Immature natural killer cell (primary cell): ENCODE measurements around the gene PPP1R13B. TPM values are rescaled to one million over a fixed set of nuclear protein-coding genes. Genes with fewer than 3 reads are reported as not detected.

Experiments used
- DNase-seq, 3 donors: peaks; one replicate each; pipeline ENCODE4 v3.0.0; 2022; ENCODE audit warnings: mixed read lengths in 1 of 3
- H3K27ac Mint-ChIP-seq, 6 donors: one replicate each; pipeline ENCODE4 v1.8.0; 2020; ENCODE audit warnings: mixed read lengths in 6 of 6, mild to moderate bottlenecking in 5 of 6, inconsistent platforms in 4 of 6, moderate library complexity in 3 of 6
- H3K27me3 Mint-ChIP-seq, 3 donors: one replicate each; pipeline ENCODE4 v1.8.0; 2020 to 2021; ENCODE audit warnings: low read depth in 3 of 3, mild to moderate bottlenecking in 3 of 3, mixed read lengths in 3 of 3, moderate library complexity in 3 of 3, inconsistent platforms in 1 of 3
- H3K36me3 Mint-ChIP-seq, 3 donors: one replicate each; pipeline ENCODE4 v1.8.0; 2020; ENCODE audit warnings: mixed read lengths in 3 of 3, inconsistent platforms in 2 of 3, mild to moderate bottlenecking in 2 of 3
- H3K4me1 Mint-ChIP-seq, 2 donors: one replicate each; pipeline ENCODE4 v1.8.0; 2020; ENCODE audit warnings: inconsistent platforms in 2 of 2, mild to moderate bottlenecking in 2 of 2, mixed read lengths in 2 of 2, moderate library complexity in 1 of 2
- H3K4me3 Mint-ChIP-seq, 5 donors: one replicate each; pipeline ENCODE4 v1.8.0; 2020; ENCODE audit warnings: mild to moderate bottlenecking in 5 of 5, mixed read lengths in 5 of 5, inconsistent platforms in 3 of 5, moderate library complexity in 3 of 5
- H3K9me3 Mint-ChIP-seq, 6 donors: one replicate each; pipeline ENCODE4 v1.8.0; 2020; ENCODE audit warnings: mild to moderate bottlenecking in 6 of 6, mixed read lengths in 6 of 6, inconsistent platforms in 4 of 6, moderate library complexity in 3 of 6
- polyA plus RNA-seq, 3 donors: library from polyadenylated mRNA; unstranded; fragments of 300-500 nt; fragmentation: Illumina TruSeq; gene quantifications; one replicate each; pipeline ENCODE4 v1.2.3, GENCODE V29; 2021

Gene PPP1R13B
- polyA plus RNA-seq, 3 donors from 2014 or later: 0.85 to 6.7 (median 4.1) TPM

- no peak for DNase-seq
- Mint-ChIP-seq H3K27me3 (peaks cover 0 to 2% (median 0%) of the 10 kb centered on the region in 3 donors), H3K9me3 (no peaks in the 10 kb centered on the region), H3K36me3 (no peaks in the 10 kb centered on the region), H3K4me3 (no peak overlapping the region), H3K27ac (peak overlapping the region in 1 of 6 donors; percentile 54), H3K4me1 (peaks cover 30 to 40% of the 10 kb centered on the region in 2 donors)
These were observed 27.0 kb downstream of the PPP1R13B start for GRCh38 chr14:103820382-103820781.

- H3K9me3 Mint-ChIP-seq: no peaks in the 10 kb centered on the region
- no peak overlapping the region for H3K4me3 Mint-ChIP-seq
- H3K36me3 Mint-ChIP-seq: no peaks in the 10 kb centered on the region
- peaks cover 0 to 2% (median 2%) of the 10 kb centered on the region in 3 donors for H3K27me3 Mint-ChIP-seq
- no peak for DNase-seq
- H3K4me1 Mint-ChIP-seq: peaks cover 30 to 37% of the 10 kb centered on the region in 2 donors
- peak overlapping the region in 5 of 6 donors; percentile 14 to 76 (median 50) for H3K27ac Mint-ChIP-seq
These were observed 27.7 kb downstream of the PPP1R13B start for GRCh38 chr14:103819503-103820307.

GRCh38 chr14:103818870-103819269 lies 28.5 kb downstream of the PPP1R13B start:
- peaks cover 29 to 37% of the 10 kb centered on the region in 2 donors for H3K4me1 Mint-ChIP-seq
- H3K27ac Mint-ChIP-seq: peak overlapping the region in 3 of 6 donors; percentile 3 to 37 (median 34)
- no peaks in the 10 kb centered on the region for H3K9me3 Mint-ChIP-seq
- H3K4me3 Mint-ChIP-seq: no peak overlapping the region
- H3K27me3 Mint-ChIP-seq: peaks cover 0 to 2% (median 2%) of the 10 kb centered on the region in 3 donors
- no peaks in the 10 kb centered on the region for H3K36me3 Mint-ChIP-seq
- no peak for DNase-seq

GRCh38 chr14:103818422-103818821 lies 29.0 kb downstream of the PPP1R13B start:
- Mint-ChIP-seq H3K27ac (no peak overlapping the region), H3K9me3 (no peaks in the 10 kb centered on the region), H3K27me3 (peaks cover 0 to 2% (median 2%) of the 10 kb centered on the region in 3 donors), H3K4me3 (no peak overlapping the region), H3K36me3 (no peaks in the 10 kb centered on the region), H3K4me1 (peaks cover 29 to 37% of the 10 kb centered on the region in 2 donors)
- DNase-seq: no peak

- H3K9me3 Mint-ChIP-seq: no peaks in the 10 kb centered on the region
- peaks cover 0 to 2% (median 0%) of the 10 kb centered on the region in 3 donors for H3K27me3 Mint-ChIP-seq
- H3K4me3 Mint-ChIP-seq: no peak overlapping the region
- no peak for DNase-seq
- no peaks in the 10 kb centered on the region for H3K36me3 Mint-ChIP-seq
- H3K27ac Mint-ChIP-seq: no peak overlapping the region
- peaks cover 26 to 37% of the 10 kb centered on the region in 2 donors for H3K4me1 Mint-ChIP-seq
These were observed 29.8 kb downstream of the PPP1R13B start for GRCh38 chr14:103817595-103817994.

- peaks cover 0 to 2% (median 0%) of the 10 kb centered on the region in 3 donors for H3K27me3 Mint-ChIP-seq
- H3K36me3 Mint-ChIP-seq: no peaks in the 10 kb centered on the region
- H3K4me3 Mint-ChIP-seq: no peak overlapping the region
- DNase-seq: no peak
- H3K27ac Mint-ChIP-seq: peak overlapping the region in 2 of 6 donors; percentile 4 to 55
- H3K9me3 Mint-ChIP-seq: no peaks in the 10 kb centered on the region
- H3K4me1 Mint-ChIP-seq: peaks cover 26 to 37% of the 10 kb centered on the region in 2 donors
These were observed 30.4 kb downstream of the PPP1R13B start for GRCh38 chr14:103816991-103817390.

- Mint-ChIP-seq H3K4me1 (peaks cover 20 to 29% of the 10 kb centered on the region in 2 donors), H3K4me3 (no peak overlapping the region), H3K27me3 (peaks cover 0 to 2% (median 0%) of the 10 kb centered on the region in 3 donors), H3K36me3 (no peaks in the 10 kb centered on the region), H3K9me3 (no peaks in the 10 kb centered on the region), H3K27ac (no peak overlapping the region)
- DNase-seq: no peak
These were observed 32.1 kb downstream of the PPP1R13B start for GRCh38 chr14:103815253-103815652.

GRCh38 chr14:103811189-103811588 lies 36.2 kb downstream of the PPP1R13B start:
- Mint-ChIP-seq H3K9me3 (no peaks in the 10 kb centered on the region), H3K27me3 (peaks cover 0 to 2% (median 0%) of the 10 kb centered on the region in 3 donors), H3K36me3 (no peaks in the 10 kb centered on the region), H3K4me3 (no peak overlapping the region), H3K4me1 (peaks cover 0 to 6% of the 10 kb centered on the region in 2 donors), H3K27ac (no peak overlapping the region)
- DNase-seq: no peak

- peak; percentile 48 to 58 (median 51) for DNase-seq
- Mint-ChIP-seq H3K27me3 (no peaks in the 10 kb centered on the region), H3K9me3 (no peaks in the 10 kb centered on the region), H3K36me3 (no peaks in the 10 kb centered on the region), H3K27ac (no peak overlapping the region), H3K4me3 (no peak overlapping the region), H3K4me1 (peaks cover 4 to 6% of the 10 kb centered on the region in 2 donors)
These were observed 38.9 kb downstream of the PPP1R13B start for GRCh38 chr14:103808403-103809001.

- no peak for DNase-seq
- H3K27me3 Mint-ChIP-seq: no peaks in the 10 kb centered on the region
- H3K9me3 Mint-ChIP-seq: no peaks in the 10 kb centered on the region
- peaks cover 4 to 13% of the 10 kb centered on the region in 2 donors for H3K4me1 Mint-ChIP-seq
- peak overlapping the region in 1 of 6 donors; percentile 15 for H3K27ac Mint-ChIP-seq
- H3K4me3 Mint-ChIP-seq: no peak overlapping the region
- no peaks in the 10 kb centered on the region for H3K36me3 Mint-ChIP-seq
These were observed 40.6 kb downstream of the PPP1R13B start for GRCh38 chr14:103806805-103807204.

GRCh38 chr14:103805708-103806107 lies 41.7 kb downstream of the PPP1R13B start:
- DNase-seq: no peak
- Mint-ChIP-seq H3K4me1 (peaks cover 4 to 13% of the 10 kb centered on the region in 2 donors), H3K36me3 (no peaks in the 10 kb centered on the region), H3K27me3 (no peaks in the 10 kb centered on the region), H3K4me3 (no peak overlapping the region), H3K9me3 (no peaks in the 10 kb centered on the region), H3K27ac (no peak overlapping the region)

GRCh38 chr14:103803661-103804060 lies 43.7 kb downstream of the PPP1R13B start:
- H3K27me3 Mint-ChIP-seq: peaks cover 0 to 3% (median 0%) of the 10 kb centered on the region in 3 donors

GRCh38 chr14:103802356-103802755 lies 45.0 kb downstream of the PPP1R13B start:
- H3K36me3 Mint-ChIP-seq: peaks cover 0 to under 1% (median 0%) of the 10 kb centered on the region in 3 donors
- no peak overlapping the region for H3K4me3 Mint-ChIP-seq
- DNase-seq: no peak
- H3K9me3 Mint-ChIP-seq: no peaks in the 10 kb centered on the region
- H3K27ac Mint-ChIP-seq: no peak overlapping the region
- H3K27me3 Mint-ChIP-seq: peaks cover 0 to 3% (median 0%) of the 10 kb centered on the region in 3 donors
- peaks cover 2 to 13% of the 10 kb centered on the region in 2 donors for H3K4me1 Mint-ChIP-seq

More at GRCh38 chr14:103803661-103804060, 43.7 kb downstream of the PPP1R13B start:
- H3K27ac Mint-ChIP-seq: no peak overlapping the region
- no peaks in the 10 kb centered on the region for H3K36me3 Mint-ChIP-seq
- no peaks in the 10 kb centered on the region for H3K9me3 Mint-ChIP-seq
- H3K4me1 Mint-ChIP-seq: peaks cover 4 to 13% of the 10 kb centered on the region in 2 donors
- DNase-seq: no peak
- H3K4me3 Mint-ChIP-seq: no peak overlapping the region

- Mint-ChIP-seq H3K4me3 (no peak overlapping the region), H3K9me3 (no peaks in the 10 kb centered on the region), H3K4me1 (peaks cover 0 to 13% of the 10 kb centered on the region in 2 donors), H3K27ac (no peak overlapping the region), H3K36me3 (peaks cover 0 to 3% (median 0%) of the 10 kb centered on the region in 3 donors), H3K27me3 (peaks cover 0 to 3% (median 1%) of the 10 kb centered on the region in 3 donors)
- DNase-seq: no peak
These were observed 45.9 kb downstream of the PPP1R13B start for GRCh38 chr14:103801459-103801858.
